ENCODE results near the gene ST6GALNAC4.

The ST6GALNAC4 gene

GRCh38 chr9:127947841-127948710 is 31.2 kb upstream of the ST6GALNAC4 start:
- no peak for DNase-seq (ENCODE audit: low read depth in 3 of 3)

GRCh38 chr9:127946728-127947127 is 29.9 kb upstream of the ST6GALNAC4 start:
- no peak for DNase-seq (ENCODE audit: low read depth in 3 of 3)

GRCh38 chr9:127945942-127946341 is 29.1 kb upstream of the ST6GALNAC4 start:
- no peak for DNase-seq (ENCODE audit: low read depth in 3 of 3)

- no peak for DNase-seq (ENCODE audit: low read depth in 3 of 3)
Measured at GRCh38 chr9:127945338-127945737, 28.5 kb upstream of the ST6GALNAC4 start.

- no peak for DNase-seq (ENCODE audit: low read depth in 3 of 3)
Measured at GRCh38 chr9:127944586-127945218, 27.9 kb upstream of the ST6GALNAC4 start.

GRCh38 chr9:127943731-127944144 is 26.9 kb upstream of the ST6GALNAC4 start:
- peak; percentile 54 to 82 (median 63) for DNase-seq (ENCODE audit: low read depth in 3 of 3)

GRCh38 chr9:127943011-127943662 is 26.3 kb upstream of the ST6GALNAC4 start:
- no peak for DNase-seq (ENCODE audit: low read depth in 3 of 3)

- no peak for DNase-seq (ENCODE audit: low read depth in 3 of 3)
Measured at GRCh38 chr9:127942216-127943010, 25.6 kb upstream of the ST6GALNAC4 start.

- DNase-seq (ENCODE audit: low read depth in 3 of 3), result no peak
Measured at GRCh38 chr9:127941961-127942215, 25.0 kb upstream of the ST6GALNAC4 start.

- no peak for DNase-seq (ENCODE audit: low read depth in 3 of 3)
Measured at GRCh38 chr9:127941062-127941960, 24.5 kb upstream of the ST6GALNAC4 start.

GRCh38 chr9:127940593-127940992 is 23.8 kb upstream of the ST6GALNAC4 start:
- no peak for DNase-seq (ENCODE audit: low read depth in 3 of 3)

GRCh38 chr9:127938298-127938690 is 21.5 kb upstream of the ST6GALNAC4 start:
- no peak for DNase-seq (ENCODE audit: low read depth in 3 of 3)

- DNase-seq (ENCODE audit: low read depth in 3 of 3), result peak; percentile 62 to 85 (median 73)
Measured at GRCh38 chr9:127937388-127938297, 20.8 kb upstream of the ST6GALNAC4 start, which contains the start of gene DPM2. TSS of gene DPM2 (minus strand) at chr9:127937854. CDS start at chr9:127937820, 34 bp downstream.

GRCh38 chr9:127937056-127937387 is 20.2 kb upstream of the ST6GALNAC4 start:
- DNase-seq (ENCODE audit: low read depth in 3 of 3), result no peak

GRCh38 chr9:127936347-127936852 is 19.6 kb upstream of the ST6GALNAC4 start:
- no peak for DNase-seq (ENCODE audit: low read depth in 3 of 3)

GRCh38 chr9:127935765-127936221 is 19.0 kb upstream of the ST6GALNAC4 start:
- no peak for DNase-seq (ENCODE audit: low read depth in 3 of 3)

GRCh38 chr9:127934986-127935385 is 18.1 kb upstream of the ST6GALNAC4 start:
- no peak for DNase-seq (ENCODE audit: low read depth in 3 of 3)

- no peak for DNase-seq (ENCODE audit: low read depth in 3 of 3)
Measured at GRCh38 chr9:127934248-127934647, 17.4 kb upstream of the ST6GALNAC4 start.

- no peak for DNase-seq (ENCODE audit: low read depth in 3 of 3)
Measured at GRCh38 chr9:127931092-127931881, 14.4 kb upstream of the ST6GALNAC4 start.
